Lower lobe of right lung (tissue), 2 donors: ENCODE measurements around the gene FCF1. TPM values are rescaled to one million over a fixed set of nuclear protein-coding genes. Genes with fewer than 3 reads are reported as not detected.

ENCODE experiments used
- ATAC-seq, 2 donors: fragments of 200-7000 bp; cut with Tn5 transposase; one replicate each; pipeline ENCODE4 v1.9.1; 2020 to 2022; ENCODE audit warnings: mild to moderate bottlenecking in 2 of 2, moderate library complexity in 2 of 2
- DNase-seq: peaks from one replicate; pipeline ENCODE4 v3.0.0-alpha.2; 2020
- H3K27ac ChIP-seq: fragments of 200-600 bp; one replicate; pipeline ENCODE4 v1.8.0; 2022
- H3K27me3 ChIP-seq: fragments of 200-600 bp; one replicate; pipeline ENCODE4 v1.8.0; 2022; ENCODE audit warnings: low read depth
- H3K36me3 ChIP-seq: fragments of 200-600 bp; one replicate; pipeline ENCODE4 v1.8.0; 2022; ENCODE audit warnings: mild to moderate bottlenecking
- H3K4me1 ChIP-seq: fragments of 200-600 bp; one replicate; pipeline ENCODE4 v1.8.0; 2022
- H3K4me3 ChIP-seq: fragments of 200-600 bp; one replicate; pipeline ENCODE4 v1.8.0; 2022; ENCODE audit warnings: mild to moderate bottlenecking
- H3K9me3 ChIP-seq: fragments of 200-600 bp; one replicate; pipeline ENCODE4 v1.8.0; 2022
- CTCF ChIP-seq: fragments of 200-600 bp; IDR thresholded peaks from one replicate; pipeline ENCODE4 v1.8.0; 2022; ENCODE audit warnings: antibody characterized with exemption, mild to moderate bottlenecking
- intact Hi-C: fragments of 100-400 bp; cut with DNase I; formaldehyde crosslinking; loops from one replicate; pipeline ENCODE4 v1.11.0; 2022
- total RNA-seq: library from RNA; stranded (reverse); fragmentation: NEBNext Ultra II Directional; extraction: Animal tissue kit (Norgen Biotek cat#: 25700); gene quantifications from one replicate; pipeline ENCODE4 v1.2.1, GENCODE V29; 2021
- donor health status: DM: no; HTN: yes; CAD: no; lungs with severe emphysema.

FCF1 gene
- total RNA-seq, 1 donor from 2014 or later, result 48.6 TPM

- H3K27me3 ChIP-seq, result no peaks in the 10 kb centered on the region
- no peak for TF ChIP-seq CTCF
- no peaks in the 10 kb centered on the region for H3K36me3 ChIP-seq
- intact Hi-C loops, result no loop called here
- H3K4me1 ChIP-seq, result peaks cover 13% of the 10 kb centered on the region
- no peak overlapping the region for H3K4me3 ChIP-seq
- no peaks in the 10 kb centered on the region for H3K9me3 ChIP-seq
- no peak for DNase-seq
- ATAC-seq, result peak; percentile 63 to 83
- no peak overlapping the region for H3K27ac ChIP-seq
These were observed 14.5 kb upstream of the FCF1 start for GRCh38 chr14:74698465-74698864.

- no peak for TF ChIP-seq CTCF
- intact Hi-C loops, result no loop called here
- ATAC-seq, result no peak
These were observed 10.7 kb upstream of the FCF1 start for GRCh38 chr14:74702293-74702692.

GRCh38 chr14:74703043-74703442, 9.9 kb upstream of the FCF1 start:
- Histone ChIP-seq H3K36me3 (no peaks in the 10 kb centered on the region), H3K27me3 (no peaks in the 10 kb centered on the region), H3K27ac (no peak overlapping the region), H3K4me1 (peaks cover 19% of the 10 kb centered on the region), H3K4me3 (no peak overlapping the region), H3K9me3 (no peaks in the 10 kb centered on the region)
- no peak for TF ChIP-seq CTCF
- intact Hi-C loops, result no loop called here
- ATAC-seq (no peak), DNase-seq (no peak)

More at GRCh38 chr14:74702293-74702692, 10.7 kb upstream of the FCF1 start:
- no peaks in the 10 kb centered on the region for H3K9me3 ChIP-seq
- H3K4me3 ChIP-seq, result no peak overlapping the region
- H3K27ac ChIP-seq, result no peak overlapping the region
- no peak for DNase-seq
- H3K27me3 ChIP-seq, result no peaks in the 10 kb centered on the region
- H3K36me3 ChIP-seq, result no peaks in the 10 kb centered on the region
- peaks cover 27% of the 10 kb centered on the region for H3K4me1 ChIP-seq

GRCh38 chr14:74704656-74705055, 8.3 kb upstream of the FCF1 start:
- ATAC-seq (no peak), DNase-seq (no peak)
- Histone ChIP-seq H3K27me3 (no peaks in the 10 kb centered on the region), H3K4me1 (peaks cover 25% of the 10 kb centered on the region), H3K9me3 (no peaks in the 10 kb centered on the region), H3K27ac (no peak overlapping the region), H3K4me3 (no peak overlapping the region), H3K36me3 (no peaks in the 10 kb centered on the region)
- intact Hi-C loops, result no loop called here
- no peak for TF ChIP-seq CTCF

- Histone ChIP-seq H3K4me3 (no peak overlapping the region), H3K9me3 (no peaks in the 10 kb centered on the region), H3K36me3 (no peaks in the 10 kb centered on the region), H3K27ac (no peak overlapping the region), H3K27me3 (no peaks in the 10 kb centered on the region), H3K4me1 (peaks cover 35% of the 10 kb centered on the region)
- TF ChIP-seq CTCF, result no peak
- intact Hi-C loops, result no loop called here
- DNase-seq (no peak), ATAC-seq (no peak)
These were observed 7.1 kb upstream of the FCF1 start for GRCh38 chr14:74705613-74706500.
